ENCODE results near the gene ISG20. TPM values are rescaled to one million over a fixed set of nuclear protein-coding genes. Genes with fewer than 3 reads are reported as not detected.

The ISG20 gene
- total RNA-seq, 1 experiment from 2014 or later: 14.9 TPM

DNA sequence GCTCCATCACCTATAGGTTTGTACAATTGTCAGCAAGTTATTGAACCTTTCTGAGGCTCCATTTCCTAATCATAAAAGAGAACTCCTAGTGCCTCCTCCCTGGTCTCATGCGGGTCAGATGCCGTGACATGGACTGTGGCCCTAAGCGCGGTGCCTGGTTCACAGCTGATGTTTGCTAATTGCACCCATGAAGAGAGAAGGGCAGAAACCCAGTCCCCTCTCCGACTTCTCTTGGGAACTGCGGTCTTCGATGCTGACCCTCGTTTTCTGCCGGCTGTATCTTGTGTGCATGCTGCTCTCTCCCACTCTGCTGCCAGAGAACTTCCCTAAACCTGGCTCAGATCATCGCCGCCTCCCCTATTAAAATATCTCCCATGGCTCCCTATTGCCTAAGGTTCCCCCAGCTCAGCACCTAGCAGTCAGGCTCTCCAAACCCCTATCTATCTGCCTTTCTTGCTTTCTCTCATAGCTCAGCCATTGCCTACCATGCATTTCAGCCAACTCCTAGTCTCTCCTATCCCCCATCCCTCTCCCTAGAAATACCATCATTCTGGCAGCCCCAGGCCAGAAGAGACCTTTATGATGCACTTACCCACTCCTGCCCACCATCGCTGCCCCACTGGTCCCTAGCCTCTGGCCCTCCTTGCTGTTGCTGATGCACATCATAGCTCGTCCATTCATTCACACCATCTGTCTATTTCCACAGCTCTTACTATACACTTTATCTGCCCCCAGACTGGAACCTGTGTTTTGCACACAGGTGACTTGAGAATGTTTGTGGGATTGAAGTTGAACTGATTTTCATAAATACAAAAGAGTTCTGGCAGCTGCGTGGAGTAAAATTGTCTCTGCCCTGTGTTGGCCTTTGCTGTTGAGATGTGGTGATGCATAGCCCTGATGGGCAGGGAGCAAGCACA, 6.6 kb downstream of the ISG20 start:
- in situ Hi-C loops (cut with HindIII; ENCODE audit: low pct_unique_long_range_greater_than_20kb, low sequenced_read_pairs): no loop called here
- Histone ChIP-seq H3K4me1 (ENCODE audit: control insufficient read depth, insufficient read depth, low read length) (peaks cover 6% of the 10 kb centered on the region), H3K9me3 (ENCODE audit: control insufficient read depth, insufficient read depth, low read depth, low read length) (no peaks in the 10 kb centered on the region), H3K36me3 (ENCODE audit: control insufficient read depth, insufficient read depth, low read length) (no peaks in the 10 kb centered on the region), H3K27me3 (ENCODE audit: control insufficient read depth, insufficient read depth, low read length) (no peaks in the 10 kb centered on the region), H3K27ac (ENCODE audit: low read length) (no peak overlapping the region), H3K4me3 (ENCODE audit: low read depth in 2 of 2, low read length in 2 of 2) (no peak overlapping the region)
- POLR2A ChIA-PET: no interaction called here
- no TSS peak for BruUV-seq (replicated peaks)
- DNase-seq (ENCODE audit: low read depth, low spot score): no peak
- CTCF ChIA-PET: no interaction called here
- TF ChIP-seq POLR2AphosphoS5 (IDR thresholded peaks at IDR 0.05; ENCODE audit: low read depth, low read length) (no peak), TCF7L2 (IDR thresholded peaks at IDR 0.05; ENCODE audit: low read depth, low read length) (no peak), SIN3A (IDR thresholded peaks at IDR 0.05; ENCODE audit: borderline replicate concordance, insufficient read depth, low read depth, low read length) (no peak)
- TF ChIP-seq, protein P1, sequence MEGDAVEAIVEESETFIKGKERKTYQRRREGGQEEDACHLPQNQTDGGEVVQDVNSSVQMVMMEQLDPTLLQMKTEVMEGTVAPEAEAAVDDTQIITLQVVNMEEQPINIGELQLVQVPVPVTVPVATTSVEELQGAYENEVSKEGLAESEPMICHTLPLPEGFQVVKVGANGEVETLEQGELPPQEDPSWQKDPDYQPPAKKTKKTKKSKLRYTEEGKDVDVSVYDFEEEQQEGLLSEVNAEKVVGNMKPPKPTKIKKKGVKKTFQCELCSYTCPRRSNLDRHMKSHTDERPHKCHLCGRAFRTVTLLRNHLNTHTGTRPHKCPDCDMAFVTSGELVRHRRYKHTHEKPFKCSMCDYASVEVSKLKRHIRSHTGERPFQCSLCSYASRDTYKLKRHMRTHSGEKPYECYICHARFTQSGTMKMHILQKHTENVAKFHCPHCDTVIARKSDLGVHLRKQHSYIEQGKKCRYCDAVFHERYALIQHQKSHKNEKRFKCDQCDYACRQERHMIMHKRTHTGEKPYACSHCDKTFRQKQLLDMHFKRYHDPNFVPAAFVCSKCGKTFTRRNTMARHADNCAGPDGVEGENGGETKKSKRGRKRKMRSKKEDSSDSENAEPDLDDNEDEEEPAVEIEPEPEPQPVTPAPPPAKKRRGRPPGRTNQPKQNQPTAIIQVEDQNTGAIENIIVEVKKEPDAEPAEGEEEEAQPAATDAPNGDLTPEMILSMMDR (IDR thresholded peaks at IDR 0.05): no peak
- TF ChIP-seq, protein P2, sequence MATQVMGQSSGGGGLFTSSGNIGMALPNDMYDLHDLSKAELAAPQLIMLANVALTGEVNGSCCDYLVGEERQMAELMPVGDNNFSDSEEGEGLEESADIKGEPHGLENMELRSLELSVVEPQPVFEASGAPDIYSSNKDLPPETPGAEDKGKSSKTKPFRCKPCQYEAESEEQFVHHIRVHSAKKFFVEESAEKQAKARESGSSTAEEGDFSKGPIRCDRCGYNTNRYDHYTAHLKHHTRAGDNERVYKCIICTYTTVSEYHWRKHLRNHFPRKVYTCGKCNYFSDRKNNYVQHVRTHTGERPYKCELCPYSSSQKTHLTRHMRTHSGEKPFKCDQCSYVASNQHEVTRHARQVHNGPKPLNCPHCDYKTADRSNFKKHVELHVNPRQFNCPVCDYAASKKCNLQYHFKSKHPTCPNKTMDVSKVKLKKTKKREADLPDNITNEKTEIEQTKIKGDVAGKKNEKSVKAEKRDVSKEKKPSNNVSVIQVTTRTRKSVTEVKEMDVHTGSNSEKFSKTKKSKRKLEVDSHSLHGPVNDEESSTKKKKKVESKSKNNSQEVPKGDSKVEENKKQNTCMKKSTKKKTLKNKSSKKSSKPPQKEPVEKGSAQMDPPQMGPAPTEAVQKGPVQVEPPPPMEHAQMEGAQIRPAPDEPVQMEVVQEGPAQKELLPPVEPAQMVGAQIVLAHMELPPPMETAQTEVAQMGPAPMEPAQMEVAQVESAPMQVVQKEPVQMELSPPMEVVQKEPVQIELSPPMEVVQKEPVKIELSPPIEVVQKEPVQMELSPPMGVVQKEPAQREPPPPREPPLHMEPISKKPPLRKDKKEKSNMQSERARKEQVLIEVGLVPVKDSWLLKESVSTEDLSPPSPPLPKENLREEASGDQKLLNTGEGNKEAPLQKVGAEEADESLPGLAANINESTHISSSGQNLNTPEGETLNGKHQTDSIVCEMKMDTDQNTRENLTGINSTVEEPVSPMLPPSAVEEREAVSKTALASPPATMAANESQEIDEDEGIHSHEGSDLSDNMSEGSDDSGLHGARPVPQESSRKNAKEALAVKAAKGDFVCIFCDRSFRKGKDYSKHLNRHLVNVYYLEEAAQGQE (IDR thresholded peaks at IDR 0.05; ENCODE audit: insufficient read depth in 1 of 2, low read depth in 2 of 2, low read length in 1 of 2): no peak
- ATAC-seq: no peak
- intact Hi-C loops (cut with micrococcal nuclease; ENCODE audit: unreplicated experiment): no loop called here

DNA sequence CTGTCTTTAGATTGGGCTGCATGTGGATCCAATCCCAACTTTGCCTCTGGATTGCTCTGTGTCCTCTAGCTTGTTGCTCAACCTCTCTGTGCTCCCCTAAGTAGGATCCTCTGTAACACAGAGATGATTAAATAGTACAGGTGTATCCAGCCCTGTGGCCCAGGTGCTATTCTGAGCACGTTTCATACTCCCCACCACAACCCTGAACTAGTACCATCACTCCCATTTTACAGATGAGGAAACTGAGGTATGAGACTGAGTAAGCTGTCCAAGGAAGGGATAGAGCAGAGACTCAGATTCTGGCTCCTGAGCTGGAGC, 7.2 kb downstream of the ISG20 start:
- Histone ChIP-seq H3K9me3 (ENCODE audit: control insufficient read depth, insufficient read depth, low read depth, low read length) (no peaks in the 10 kb centered on the region), H3K27me3 (ENCODE audit: control insufficient read depth, insufficient read depth, low read length) (no peaks in the 10 kb centered on the region), H3K36me3 (ENCODE audit: control insufficient read depth, insufficient read depth, low read length) (no peaks in the 10 kb centered on the region), H3K4me1 (ENCODE audit: control insufficient read depth, insufficient read depth, low read length) (peaks cover 6% of the 10 kb centered on the region), H3K27ac (ENCODE audit: low read length) (no peak overlapping the region), H3K4me3 (ENCODE audit: low read depth in 2 of 2, low read length in 2 of 2) (no peak overlapping the region)
- ChIA-PET CTCF (no interaction called here), POLR2A (no interaction called here)
- intact Hi-C loops (cut with micrococcal nuclease; ENCODE audit: unreplicated experiment): no loop called here
- DNase-seq (ENCODE audit: low read depth, low spot score): no peak
- no peak for ATAC-seq
- no peak for TF ChIP-seq TCF7L2 (IDR thresholded peaks at IDR 0.05; ENCODE audit: low read depth, low read length)
- TF ChIP-seq, protein P1 (IDR thresholded peaks at IDR 0.05): no peak
- TF ChIP-seq POLR2AphosphoS5 (IDR thresholded peaks at IDR 0.05; ENCODE audit: low read depth, low read length): no peak
- BruUV-seq (replicated peaks): no TSS peak
- in situ Hi-C loops (cut with HindIII; ENCODE audit: low pct_unique_long_range_greater_than_20kb, low sequenced_read_pairs): no loop called here
